Stimulated activated CD4-positive, alpha-beta T cell treated with anti-CD3 and anti-CD28 coated beads, Interleukin-4, amount 100 ng/mL, for 1 hour (primary cell): ENCODE data around the gene PPP4R3A.
A peak's percentile ranks its signal among the peaks of the same experiment; 100 is the strongest.
"Not testable (repeated sequence)": the region's sequence is repeated elsewhere in the genome, so short reads cannot be mapped to it uniquely, and the experiment has no call there.

Experiments used
- DNase-seq: peaks from one replicate; pipeline ENCODE4 v3.0.0-alpha.2; 2020

The PPP4R3A gene

DNA sequence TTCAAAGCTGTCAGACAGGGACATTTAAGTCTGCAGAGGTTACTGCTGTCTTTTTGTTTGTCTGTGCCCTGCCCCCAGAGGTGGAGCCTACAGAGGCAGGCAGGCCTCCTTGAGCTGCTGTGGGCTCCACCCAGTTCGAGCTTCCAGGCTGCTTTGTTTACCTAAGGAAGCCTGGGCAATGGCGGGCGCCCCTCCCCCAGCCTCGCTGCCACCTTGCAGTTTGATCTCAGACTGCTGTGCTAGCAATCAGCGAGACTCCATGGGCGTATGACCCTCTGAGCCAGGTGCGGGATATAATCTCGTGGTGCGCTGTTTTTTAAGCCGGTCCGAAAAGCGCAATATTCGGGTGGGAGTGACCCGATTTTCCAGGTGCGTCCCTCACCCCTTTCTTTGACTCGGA, 73.8 kb downstream of the PPP4R3A start:
- DNase-seq = not testable (repeated sequence)

DNA sequence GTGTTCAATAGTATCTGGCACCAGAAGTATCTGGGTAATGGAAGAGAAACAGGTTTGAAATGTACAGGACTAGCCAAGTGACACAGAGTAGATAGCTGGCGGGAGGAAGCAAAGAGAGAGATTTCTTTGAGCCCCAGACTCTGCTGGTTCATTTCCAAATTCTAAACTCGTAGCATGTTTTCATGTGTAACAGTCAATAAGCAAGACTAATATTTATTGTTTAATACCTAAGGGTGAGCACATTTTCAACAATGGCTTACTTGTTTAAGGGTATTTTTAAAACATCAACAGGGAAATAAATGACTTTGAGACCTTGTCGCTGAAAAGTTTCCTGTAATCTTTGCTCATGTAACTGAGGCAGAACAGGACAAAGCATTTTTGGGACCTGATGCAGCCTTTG, 80.7 kb downstream of the PPP4R3A start:
- DNase-seq = no peak

DNA sequence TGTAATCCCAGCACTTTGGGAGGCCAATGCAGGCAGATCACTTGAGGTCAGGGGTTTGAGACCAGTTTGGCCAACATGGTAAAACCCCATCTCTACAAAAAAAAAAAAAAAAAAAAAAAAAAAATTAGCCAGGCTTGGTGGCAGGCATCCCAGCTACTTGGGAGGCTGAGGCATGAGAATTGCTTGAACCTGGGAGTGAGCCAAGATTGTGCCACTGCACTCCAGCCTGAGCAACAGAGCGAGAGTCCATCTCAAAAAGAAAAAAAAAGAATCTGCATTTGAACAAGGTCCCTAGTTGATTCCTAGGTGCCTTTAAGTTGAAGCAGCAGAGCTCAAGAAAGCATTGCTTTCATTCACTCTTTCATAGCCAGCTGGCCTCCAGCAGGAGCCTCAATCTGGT, 81.2 kb downstream of the PPP4R3A start:
- DNase-seq = not testable (repeated sequence)

DNA sequence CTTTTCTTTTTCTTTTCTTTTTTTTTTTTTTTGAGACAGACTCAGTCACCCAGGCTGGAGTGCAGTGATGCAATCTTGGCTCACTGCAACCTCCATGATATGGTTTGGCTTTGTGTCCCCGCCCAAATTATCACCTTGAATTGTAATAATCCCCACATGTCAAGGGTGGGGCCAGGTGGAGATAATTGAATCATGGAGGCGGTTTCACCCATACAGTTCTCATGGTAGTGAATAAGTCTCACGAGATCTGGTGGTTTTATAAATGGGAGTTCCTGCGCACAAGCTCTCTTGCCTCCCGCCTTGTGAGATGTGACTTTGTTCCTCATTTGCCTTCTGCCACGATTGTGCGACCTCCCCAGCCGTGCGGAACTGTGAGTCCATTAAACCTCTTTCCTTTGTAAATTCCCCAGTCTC, 84.6 kb downstream of the PPP4R3A start:
- DNase-seq = not testable (repeated sequence)

DNA sequence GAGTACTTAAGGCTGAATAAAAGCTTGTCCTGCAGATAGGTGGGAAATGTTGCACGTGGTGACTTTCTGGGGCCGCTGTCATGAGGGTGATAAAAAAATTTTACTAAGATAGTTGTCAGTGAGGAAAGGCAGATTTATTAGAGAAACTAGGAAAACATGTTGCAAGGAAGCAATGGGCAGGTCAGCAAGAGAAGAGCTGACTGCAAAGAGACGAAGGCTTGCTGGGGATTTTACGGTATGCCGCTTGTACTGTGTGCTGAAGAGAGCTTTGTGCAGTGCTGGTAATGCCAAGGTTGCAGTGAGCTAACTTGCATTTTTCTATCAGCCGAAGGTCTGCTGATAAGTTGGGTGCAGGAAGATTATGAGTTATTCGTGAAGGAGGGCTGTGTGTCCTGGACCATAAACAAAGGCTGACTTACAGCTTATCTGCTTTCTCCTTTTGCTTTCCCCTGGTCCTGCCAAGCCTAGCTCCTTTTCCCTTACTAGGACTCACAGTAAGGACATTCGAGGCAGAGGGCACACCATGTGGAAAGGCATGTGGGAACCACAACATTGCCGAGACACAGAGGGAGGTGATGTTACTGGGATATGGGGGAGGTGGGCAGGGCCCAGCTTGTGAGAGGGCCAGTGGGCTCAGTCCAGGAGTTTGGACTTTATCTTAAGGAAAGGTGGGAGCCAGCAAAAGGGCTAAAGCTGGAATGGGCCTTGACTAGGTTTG, 85.1 kb downstream of the PPP4R3A start:
- DNase-seq = no peak

DNA sequence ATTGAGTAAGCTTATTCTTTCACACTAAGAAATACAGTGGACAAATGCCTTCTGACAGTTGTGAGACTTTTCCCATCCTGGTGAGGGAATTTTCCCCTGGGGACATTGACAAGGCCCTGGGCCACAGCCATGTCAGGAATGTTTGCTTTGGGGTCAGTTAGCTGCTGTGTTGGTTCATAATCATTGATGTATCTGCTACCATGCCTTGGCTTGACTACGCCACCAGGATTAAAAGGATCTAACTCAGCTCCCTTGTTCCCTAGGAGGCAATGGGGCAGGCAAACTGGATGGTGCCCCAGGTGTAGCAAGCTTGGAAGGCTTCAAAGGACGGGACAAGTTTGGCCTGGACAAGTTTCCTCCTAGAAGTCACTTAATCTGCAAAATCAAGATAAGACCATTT, 89.4 kb downstream of the PPP4R3A start:
- DNase-seq = no peak

DNA sequence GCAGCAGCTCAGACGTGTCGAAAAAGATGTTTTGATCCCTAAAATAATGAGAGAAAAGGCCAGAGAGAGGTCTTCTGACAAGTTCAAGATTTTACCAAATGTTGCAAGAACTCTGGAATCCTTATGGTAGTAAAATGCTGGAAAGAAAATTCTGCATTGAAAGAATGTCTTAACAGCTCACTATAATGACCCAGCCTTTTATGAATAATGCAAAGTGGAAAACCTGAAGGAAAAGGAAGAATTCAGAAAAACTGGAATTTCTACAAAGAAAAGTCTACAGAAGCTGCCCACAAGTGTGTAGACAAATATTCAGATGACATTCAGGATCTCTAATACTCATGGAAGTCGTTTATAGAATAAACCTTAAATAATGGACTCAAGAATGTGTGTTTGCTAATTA, 90.7 kb downstream of the PPP4R3A start:
- DNase-seq = no peak

DNA sequence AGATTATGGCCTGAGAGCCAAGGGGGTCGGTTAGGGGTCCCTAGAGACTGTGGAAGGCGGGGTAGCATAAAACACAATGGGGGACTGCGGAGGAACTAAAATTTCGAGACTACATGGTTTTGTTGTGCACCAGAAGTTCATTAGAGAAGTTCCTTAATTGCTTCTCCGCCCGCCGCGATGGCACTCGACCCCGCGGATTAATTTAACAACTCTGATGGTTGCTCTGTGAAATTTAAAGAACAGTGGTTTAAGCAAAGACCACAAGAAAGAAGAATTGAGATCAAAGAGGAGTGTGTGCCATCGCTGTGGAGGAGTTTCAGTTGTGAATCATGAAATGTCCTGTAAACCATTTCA, 91.1 kb downstream of the PPP4R3A start:
- no peak for DNase-seq

DNA sequence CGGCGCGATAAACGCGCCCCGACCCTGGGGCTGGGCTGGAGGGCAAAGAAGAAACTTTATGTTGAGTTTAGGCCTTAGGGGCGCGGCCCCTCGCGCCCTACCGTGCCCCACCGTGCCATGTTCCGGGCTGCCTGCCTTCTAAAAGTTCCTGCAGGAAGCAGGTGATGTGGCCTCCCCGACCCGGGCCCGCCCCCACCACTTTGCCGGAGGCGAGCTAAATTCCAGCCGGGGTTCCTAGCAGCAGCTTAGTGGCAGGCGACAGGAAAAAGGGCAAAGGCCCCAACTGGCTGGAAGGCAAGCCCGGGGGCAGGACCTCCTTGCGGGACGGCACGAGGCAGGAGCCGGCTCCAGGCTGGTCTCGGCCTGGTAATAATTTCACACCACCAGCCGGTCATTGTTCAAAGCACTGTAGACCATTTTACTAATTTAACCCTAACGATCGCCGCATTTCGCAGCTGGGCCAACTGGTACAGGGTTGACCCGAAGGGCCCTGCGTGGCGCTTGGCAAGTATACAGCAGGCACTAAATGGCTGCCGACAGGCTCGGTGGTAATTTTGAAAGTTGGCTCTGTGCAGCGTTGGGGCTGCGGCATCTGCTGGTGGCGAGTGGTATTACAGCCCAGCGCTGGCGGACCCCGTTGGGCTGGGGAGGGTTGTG, 91.6 kb downstream of the PPP4R3A start:
- DNase-seq = peak; percentile 83

DNA sequence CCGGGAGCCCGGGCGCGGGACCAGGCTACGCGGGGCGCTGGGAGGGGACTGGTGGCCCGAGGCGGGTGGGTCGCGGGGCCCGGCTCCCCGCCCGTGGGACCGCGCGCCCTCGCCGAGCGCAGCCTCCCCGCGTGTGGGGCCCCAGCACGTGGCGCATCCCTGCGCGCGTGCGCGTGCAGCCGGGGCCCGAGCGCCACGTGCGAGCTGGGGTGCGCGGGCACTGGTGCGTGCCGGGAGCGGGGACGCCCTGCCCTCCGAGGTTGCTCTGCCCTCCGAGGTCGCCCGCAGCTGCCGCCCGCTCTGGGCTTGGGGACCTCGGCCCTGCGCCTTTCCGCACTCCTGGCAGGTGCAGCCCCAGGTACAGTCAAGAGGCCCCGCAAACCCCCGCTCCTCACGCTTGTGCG, 92.1 kb downstream of the PPP4R3A start:
- DNase-seq = peak; percentile 70

DNA sequence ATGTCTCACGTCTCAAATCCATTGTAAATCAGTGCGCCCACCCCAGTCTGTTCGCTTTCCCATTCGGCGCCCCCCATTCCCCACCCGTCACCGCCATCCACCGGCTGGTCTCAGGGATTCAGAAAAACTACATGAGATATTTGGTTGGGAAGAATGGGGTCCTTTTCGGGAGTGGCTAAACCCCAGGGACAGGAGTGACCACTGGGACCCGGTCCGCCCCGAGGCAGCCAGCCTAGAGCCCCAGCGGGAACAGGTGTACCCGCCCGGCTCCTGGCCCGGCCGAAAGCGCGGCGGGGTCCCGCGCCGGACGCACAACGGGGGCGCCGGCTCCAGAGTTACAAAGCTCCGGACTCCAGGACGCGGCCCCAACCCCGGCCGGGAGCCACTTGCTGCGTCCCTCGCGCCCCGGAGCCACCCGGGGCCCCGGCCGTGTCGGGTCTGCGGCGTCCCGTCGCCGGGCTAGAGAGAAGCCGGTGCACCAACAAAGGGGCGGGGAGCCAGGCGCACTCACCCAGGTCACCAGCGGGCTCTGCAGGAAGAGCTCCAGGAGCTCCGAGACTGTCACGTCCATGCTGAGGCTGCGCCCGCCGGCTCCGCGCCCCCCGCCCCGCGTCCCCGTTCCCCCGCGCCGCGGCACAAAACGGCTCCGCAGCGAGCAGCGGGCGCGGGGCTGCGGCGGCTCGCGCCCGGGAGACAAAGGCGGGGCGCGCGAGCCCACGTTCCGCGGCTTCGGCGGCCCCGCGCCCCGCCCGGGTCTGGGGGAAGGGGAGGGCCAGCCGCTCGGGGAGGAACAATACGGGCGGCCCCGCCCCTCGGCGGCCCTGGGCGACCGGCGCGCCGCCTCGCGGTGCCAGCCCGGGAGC, 92.8 kb downstream of the PPP4R3A start, which contains the start of gene CCDC88C:
Gene CCDC88C, minus strand, starts transcription at position 701 of the 863 bp plus-strand sequence. Its CDS starts 130 bp downstream, at position 571.
- DNase-seq = peak; percentile 84

DNA sequence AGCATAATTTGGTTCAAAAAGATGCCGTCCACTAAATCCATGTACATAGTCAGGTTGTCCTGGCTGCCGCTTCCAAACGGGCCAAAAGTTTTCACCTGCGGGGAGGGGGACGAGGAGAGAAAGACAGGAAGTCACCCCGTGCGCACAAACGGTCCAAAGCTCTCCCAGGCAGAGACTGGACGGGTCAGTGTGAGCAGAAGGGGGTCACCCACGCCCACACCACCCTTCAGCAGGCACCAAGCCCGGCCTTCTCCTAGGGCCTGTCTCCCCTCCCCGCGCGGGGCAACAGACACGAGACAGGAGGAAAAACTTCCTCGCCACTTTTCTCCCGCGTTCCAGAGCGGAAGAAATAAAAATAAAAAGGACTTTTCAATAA, 93.4 kb downstream of the PPP4R3A start:
- peak; percentile 25 for DNase-seq

DNA sequence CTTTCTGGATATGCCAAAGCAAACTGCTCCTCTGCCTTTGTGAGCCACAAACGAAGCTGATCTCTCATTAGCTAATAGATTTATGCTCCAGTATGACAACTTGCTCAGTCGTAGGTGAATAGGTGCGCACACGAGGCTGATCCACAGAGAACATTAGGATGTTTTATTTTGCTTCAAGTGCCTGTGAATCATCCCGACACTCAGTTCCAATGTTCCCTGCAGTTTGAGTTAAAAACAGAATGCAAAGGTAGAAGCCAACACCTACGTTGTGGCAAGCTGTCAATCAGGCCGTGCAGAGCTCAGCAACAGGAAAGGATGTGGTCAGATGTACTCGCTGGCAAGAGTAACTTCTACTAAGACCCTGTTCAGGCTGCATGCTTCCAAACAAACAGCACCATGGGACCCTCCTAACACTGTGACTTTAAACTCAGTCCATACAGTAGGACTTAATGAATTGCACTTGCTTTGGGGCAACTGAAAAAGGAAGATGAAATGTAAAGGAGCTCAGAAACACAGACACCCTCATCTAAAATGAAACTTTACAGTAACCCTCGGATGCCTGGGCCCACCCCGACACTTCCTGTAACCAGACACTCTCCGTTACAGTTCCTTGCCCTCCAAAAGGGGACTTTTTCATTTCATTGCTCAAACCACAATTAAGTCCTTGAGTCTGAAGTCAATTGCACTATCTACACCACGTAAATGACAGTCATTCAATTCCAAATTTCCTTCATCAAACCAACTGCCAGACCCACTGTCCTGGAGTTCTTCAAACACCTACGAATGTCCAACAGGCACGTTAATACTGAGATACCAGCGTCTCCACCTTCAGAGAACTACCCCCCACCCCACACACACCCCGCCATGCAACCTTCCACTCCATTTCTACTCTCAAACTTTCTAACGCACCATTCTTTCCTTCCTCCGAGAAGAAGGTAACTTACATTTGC, 94.0 kb downstream of the PPP4R3A start:
- peak; percentile 61 for DNase-seq

DNA sequence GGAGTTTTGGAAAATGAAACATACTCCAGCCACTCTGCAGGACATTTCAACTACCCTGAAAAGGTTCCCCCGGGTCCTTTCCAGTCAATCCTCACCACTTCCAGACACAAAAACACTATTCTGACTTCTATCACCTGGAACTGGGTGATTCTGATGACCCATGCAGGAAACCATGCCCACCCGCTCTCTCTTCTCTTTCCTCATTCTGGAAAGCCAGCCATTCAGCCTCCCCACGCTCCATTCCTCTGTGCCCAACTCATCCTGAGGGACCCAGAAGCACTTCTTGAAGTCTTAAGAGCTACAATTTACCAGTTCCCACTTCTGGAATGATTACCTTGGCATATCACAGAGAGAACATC, 95.7 kb downstream of the PPP4R3A start:
- DNase-seq = no peak

DNA sequence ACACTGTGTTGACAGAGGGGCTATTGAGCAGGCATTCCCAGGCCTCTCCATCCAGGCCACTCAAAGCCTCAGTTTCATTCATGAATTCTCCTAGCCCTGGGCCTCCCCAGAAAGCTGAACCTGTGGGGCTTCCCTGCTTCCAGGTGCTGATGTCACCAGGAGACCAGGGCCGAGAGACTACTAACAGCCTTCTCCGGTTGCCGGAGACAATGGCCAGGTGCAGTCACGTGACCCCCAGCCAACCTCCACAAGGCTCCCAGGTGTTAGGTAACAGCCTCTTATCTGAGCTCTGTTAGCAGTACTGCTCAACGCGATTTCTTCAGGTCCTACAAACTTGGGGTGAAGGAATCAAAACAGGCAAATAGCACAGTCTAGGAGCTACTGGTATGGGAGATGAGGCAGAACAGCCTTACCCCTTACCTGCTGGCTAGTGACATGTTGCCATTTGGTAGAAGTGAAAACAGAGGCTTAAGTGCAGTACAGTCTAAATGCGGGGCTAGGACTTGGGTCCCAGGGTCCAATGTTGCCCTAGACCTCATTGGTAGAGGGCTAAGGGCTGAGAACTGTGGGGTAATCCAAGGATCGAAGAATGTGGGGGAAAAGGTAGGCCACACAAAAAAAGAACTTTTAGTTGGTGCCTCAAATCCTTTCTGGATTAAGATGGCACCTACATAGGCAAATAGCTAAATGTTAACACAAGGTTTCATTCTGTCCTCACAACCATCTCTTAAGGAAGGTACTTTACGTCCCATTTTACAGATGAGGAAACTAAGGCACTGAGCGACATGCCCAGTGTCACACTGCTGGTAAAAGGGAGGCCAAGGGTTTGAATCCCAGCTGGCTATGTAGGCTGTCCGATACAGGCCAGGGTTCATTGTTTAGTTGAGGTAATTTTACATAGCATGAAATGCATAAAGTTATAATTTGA, 96.3 kb downstream of the PPP4R3A start:
- peak; percentile 34 for DNase-seq

DNA sequence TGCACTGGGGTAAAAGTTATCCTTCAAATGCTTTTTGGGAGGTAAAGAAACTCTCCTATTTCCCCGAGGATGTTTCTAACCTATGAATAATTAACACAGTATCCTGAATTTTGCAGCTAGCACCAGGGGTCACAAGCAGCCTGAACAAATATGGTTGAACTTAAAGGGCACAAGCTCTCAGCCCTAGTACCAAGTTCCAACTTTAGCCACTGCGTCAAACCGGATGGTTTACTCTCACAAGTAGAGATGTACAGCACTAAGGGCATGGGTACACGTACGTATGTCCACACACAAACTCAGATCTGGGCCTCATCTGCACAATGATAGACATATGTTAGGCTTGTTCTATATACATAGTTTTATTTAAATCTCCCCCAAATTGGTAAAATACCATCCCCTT, 97.2 kb downstream of the PPP4R3A start:
- no peak for DNase-seq

DNA sequence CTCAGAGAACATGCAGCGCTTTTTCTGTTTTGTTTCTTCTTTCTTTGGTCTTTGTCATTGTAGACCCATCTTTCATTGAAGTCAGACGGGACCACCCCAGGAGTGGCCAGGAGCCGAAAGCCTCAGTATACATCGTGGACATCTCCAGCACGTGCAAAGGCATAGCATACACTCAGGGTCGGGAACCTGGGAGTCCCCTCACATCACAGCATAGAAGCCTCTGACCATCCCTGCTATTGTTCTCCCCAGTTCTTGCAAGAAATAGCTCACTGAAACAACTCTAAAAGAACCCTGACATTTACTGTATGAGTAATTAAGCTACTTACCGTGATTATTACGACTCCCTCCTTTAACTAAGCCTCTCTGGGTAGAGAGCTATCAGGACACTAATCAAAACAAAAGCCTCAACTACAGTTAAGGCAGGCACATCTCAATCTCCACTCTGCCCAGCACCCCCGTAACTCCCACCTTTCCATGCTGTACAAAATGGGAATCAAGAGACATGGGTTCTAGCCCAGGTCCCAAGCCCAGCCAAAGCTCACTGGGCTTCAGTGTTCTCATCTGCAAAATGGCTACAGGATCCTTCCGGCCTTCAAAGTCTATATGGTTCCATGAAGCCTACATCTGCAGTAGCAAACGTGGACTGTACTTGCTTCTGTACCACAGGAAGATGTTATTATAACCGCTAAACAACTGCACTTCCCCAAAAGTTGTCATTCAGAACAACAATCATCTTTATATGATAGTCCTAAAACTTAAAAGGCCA, 99.2 kb downstream of the PPP4R3A start:
- DNase-seq = no peak

DNA sequence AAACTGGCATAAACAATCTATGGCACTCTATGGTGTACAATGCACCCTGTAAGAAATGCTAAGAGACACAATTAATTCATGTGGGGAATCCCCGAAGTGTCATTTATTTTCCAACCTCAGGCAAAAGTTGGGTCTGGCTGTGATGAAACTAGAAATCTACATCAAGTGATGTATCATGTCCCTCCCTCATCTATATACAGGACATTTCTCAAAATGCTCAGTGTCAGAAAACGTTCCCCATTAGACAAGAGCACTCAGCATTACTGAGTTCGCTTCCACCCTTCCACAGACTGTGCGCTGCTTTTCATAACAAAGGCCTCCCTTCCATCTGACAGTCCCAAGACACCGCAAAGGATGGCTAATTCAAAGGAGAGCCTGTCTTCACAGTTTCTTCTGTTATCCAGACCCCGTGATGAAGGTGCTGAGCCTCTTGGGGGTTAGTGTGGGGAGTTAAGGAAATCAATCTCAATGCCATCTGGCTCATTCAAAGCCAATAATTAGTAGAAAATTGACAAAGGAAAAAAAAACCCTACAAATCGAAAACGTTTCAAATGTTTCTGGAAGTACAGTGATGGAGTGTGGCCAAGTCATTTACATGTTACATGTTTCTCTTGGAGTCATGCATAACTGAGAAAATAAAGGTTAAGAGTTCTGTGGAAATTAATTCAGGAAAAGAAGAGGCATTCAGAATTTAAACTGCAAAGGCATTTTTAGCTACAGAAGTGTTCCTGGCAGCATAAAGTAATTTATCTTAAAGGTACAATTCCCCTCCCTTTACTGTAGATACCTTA, 100.0 kb downstream of the PPP4R3A start:
- no peak for DNase-seq

DNA sequence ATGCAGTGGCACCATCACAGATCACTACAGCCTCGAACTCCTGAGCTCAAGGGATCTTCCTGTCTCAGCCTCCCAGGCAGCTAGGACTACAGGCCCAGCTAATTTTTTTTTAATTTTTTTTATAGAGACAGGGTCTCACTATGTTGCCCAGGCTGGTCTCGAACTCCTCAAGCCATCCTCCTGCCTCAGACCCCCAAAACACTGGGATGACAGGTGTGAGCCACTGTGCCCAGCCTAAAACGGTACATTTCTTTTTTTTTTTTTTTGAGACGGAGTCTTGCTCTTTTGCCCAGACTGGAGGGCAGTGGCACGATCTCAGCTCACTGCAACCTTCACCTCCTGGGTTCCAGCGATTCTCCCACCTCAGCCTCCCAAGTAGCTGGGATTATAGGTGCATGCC, 100.9 kb downstream of the PPP4R3A start:
- DNase-seq = not testable (repeated sequence)
